ENCODE data around the gene ARHGAP4. TPM values are rescaled to one million over a fixed set of nuclear protein-coding genes. Genes with fewer than 3 reads are reported as not detected.

ARHGAP4 gene
- total and polyA plus RNA-seq, 2 donors (not counting 3 experiments of a cell fraction or from before 2014, with no cell fraction given) = 20.9 to 33.3 TPM

GRCh38 chrX:153881281-153881680 is 44.8 kb downstream of the ARHGAP4 start:
- no peaks in the 10 kb centered on the region for H3K9me3 ChIP-seq (replicated peaks; ENCODE audit: control insufficient read depth, insufficient read depth, low read length)
- no peak overlapping the region for H3K4me3 ChIP-seq (replicated peaks in 1 of 3; ENCODE audit: insufficient read depth in 1 of 3, low read depth in 1 of 3, low read length in 3 of 3)
- H3K36me3 ChIP-seq (ENCODE audit: control insufficient read depth in 2 of 2, extremely low read depth in 1 of 2, insufficient read depth in 2 of 2, low read length in 2 of 2) = no peaks in the 10 kb centered on the region
- no peak overlapping the region for H3K9ac ChIP-seq (replicated peaks; ENCODE audit: extremely low read depth, insufficient read depth, low read length)
- H3K27ac ChIP-seq (ENCODE audit: insufficient read depth, low read depth, low read length) = no peak overlapping the region
- FAIRE-seq (no peak), DNase-seq (ENCODE audit: low read depth, low spot score) (no peak)
- no TSS peak for BruUV-seq (replicated peaks)
- H3K27me3 ChIP-seq (ENCODE audit: control insufficient read depth in 2 of 2, insufficient read depth in 2 of 2, low read length in 2 of 2) = peaks cover 23 to 27% of the 10 kb centered on the region in 2 experiments
- H3K9me1 ChIP-seq (replicated peaks; ENCODE audit: control insufficient read depth, extremely low read depth, insufficient read depth, low read length) = no peaks in the 10 kb centered on the region
- H4K20me1 ChIP-seq (replicated peaks; ENCODE audit: control insufficient read depth, extremely low read depth, insufficient read depth, low read length) = no peaks in the 10 kb centered on the region
- CTCF ChIA-PET = no interaction called here
- H2AFZ ChIP-seq (ENCODE audit: low read depth, low read length) = no peak overlapping the region
- no peaks in the 10 kb centered on the region for H3K79me2 ChIP-seq (ENCODE audit: control insufficient read depth, insufficient read depth, low read length)
- dilution Hi-C loops (cut with MboI; ENCODE audit: extremely low pct_ligation_motif_present, low sequenced_read_pairs) (no loop called here), intact Hi-C loops (cut with micrococcal nuclease) (loop anchor here (10.0 kb wide), 1 partner anchor 66 kb away; no protein-coding TSS in a partner anchor)
- POLR2A ChIA-PET = no interaction called here
- TF ChIP-seq FOS (IDR thresholded peaks at IDR 0.05; ENCODE audit: borderline replicate concordance, insufficient read depth, low read length) (no peak), MAX (IDR thresholded peaks at IDR 0.05; ENCODE audit: insufficient read depth, insufficient read length) (no peak), CTCF (IDR thresholded peaks at IDR 0.05; ENCODE audit: extremely low read depth in 1 of 2, insufficient read depth in 1 of 2, low read depth in 1 of 2, low read length in 2 of 2) (no peak), POLR2AphosphoS5 (IDR thresholded peaks at IDR 0.05; ENCODE audit: insufficient read depth, low read depth, low read length) (no peak), MYC (IDR thresholded peaks at IDR 0.05; ENCODE audit: low read depth, low read length) (no peak), POLR2A (IDR thresholded peaks at IDR 0.05; ENCODE audit: low read depth, low read length) (no peak), GATA2 (IDR thresholded peaks at IDR 0.05; ENCODE audit: insufficient read depth, insufficient read length, low read depth, low read length) (no peak), EZH2 (IDR thresholded peaks at IDR 0.05; ENCODE audit: borderline replicate concordance, low read depth, low read length, severe bottlenecking) (no peak), JUN (IDR thresholded peaks at IDR 0.05; ENCODE audit: borderline replicate concordance, insufficient read depth, insufficient read length, low read depth) (no peak)
- no peaks in the 10 kb centered on the region for H3K4me1 ChIP-seq (ENCODE audit: control insufficient read depth, extremely low read depth, insufficient read depth, low read length)
- H3K4me2 ChIP-seq (ENCODE audit: insufficient read depth, low read length) = no peak overlapping the region

Measured in endothelial cell of umbilical vein (primary cell).